WTC11 (cell line): ENCODE measurements around the gene HIBADH. TPM values are rescaled to one million over a fixed set of nuclear protein-coding genes. Genes with fewer than 3 reads are reported as not detected.

ENCODE experiments used
- ATAC-seq: fragments of 200-7000 bp; cut with Tn5 transposase; 2 replicates; pipeline ENCODE4 v1.10.0; 2021; ENCODE audit warnings: mild to moderate bottlenecking, moderate library complexity
- CTCF ChIA-PET: fragments of 300-600 bp; sonication (Branson Sonifier 250); formaldehyde crosslinking; loops from one replicate; lab custom pipeline; 2021; ENCODE audit warnings: antibody characterized with exemption; lab: Charles Lee
- POLR2A ChIA-PET: fragments of 350-600 bp; sonication (Branson Sonifier 250); formaldehyde crosslinking; loops from one replicate; lab custom pipeline; 2021; ENCODE audit warnings: antibody characterized with exemption; lab: Charles Lee
- DNase-seq: peaks from one replicate; pipeline ENCODE4 v3.0.0; 2021; ENCODE audit warnings: low spot score
- H3K27ac Mint-ChIP-seq: 2 replicates; pipeline ENCODE4 v1.8.0; 2021; ENCODE audit warnings: mixed read lengths
- H3K27me3 Mint-ChIP-seq: 2 replicates; pipeline ENCODE4 v1.8.0; 2021; ENCODE audit warnings: low read depth, mild to moderate bottlenecking, moderate library complexity, mixed read lengths
- H3K36me3 Mint-ChIP-seq: 2 replicates; pipeline ENCODE4 v1.8.0; 2021; ENCODE audit warnings: mixed read lengths
- H3K4me1 Mint-ChIP-seq: 2 replicates; pipeline ENCODE4 v1.8.0; 2022; ENCODE audit warnings: mixed read lengths
- H3K4me3 Mint-ChIP-seq: 2 replicates; pipeline ENCODE4 v1.8.0; 2021; ENCODE audit warnings: mild to moderate bottlenecking, moderate library complexity, mixed read lengths
- H3K9me3 Mint-ChIP-seq: 2 replicates; pipeline ENCODE4 v1.8.0; 2021; ENCODE audit warnings: mixed read lengths
- CBFB ChIP-seq: sonication (generic); formaldehyde crosslinking; IDR thresholded peaks from 2 replicates; pipeline ENCODE4 v1.8.1; 2022; ENCODE audit warnings: mild to moderate bottlenecking, low read depth, missing genetic modification reagents
- FOXP1 ChIP-seq: sonication (generic); formaldehyde crosslinking; IDR thresholded peaks from 2 replicates; pipeline ENCODE4 v1.8.0; 2022; ENCODE audit warnings: missing genetic modification reagents, mild to moderate bottlenecking, moderate library complexity, borderline replicate concordance
- GRHL2 ChIP-seq: fragments of 250-450 bp; sonication (Bioruptor Pico); IDR thresholded peaks from 2 replicates; pipeline ENCODE4 v1.8.0; 2022; ENCODE audit warnings: mild to moderate bottlenecking, moderate library complexity; ENCODE audit not compliant: insufficient replicate concordance, severe bottlenecking
- IRF2 ChIP-seq: sonication (generic); formaldehyde crosslinking; IDR thresholded peaks from 2 replicates; pipeline ENCODE4 v1.8.0; 2022; ENCODE audit warnings: low read depth, missing genetic modification reagents, borderline replicate concordance
- KAT7 ChIP-seq: sonication (generic); formaldehyde crosslinking; IDR thresholded peaks from 2 replicates; pipeline ENCODE4 v1.8.1; 2023; ENCODE audit warnings: missing genetic modification reagents, mild to moderate bottlenecking, borderline replicate concordance
- MYBL2 ChIP-seq: sonication (generic); formaldehyde crosslinking; IDR thresholded peaks from 2 replicates; pipeline ENCODE4 v1.8.1; 2023; ENCODE audit warnings: mild to moderate bottlenecking, moderate library complexity, missing genetic modification reagents
- NR2C2 ChIP-seq: sonication (generic); formaldehyde crosslinking; IDR thresholded peaks from 2 replicates; pipeline ENCODE4 v1.8.0; 2022; ENCODE audit warnings: mild to moderate bottlenecking, missing genetic modification reagents
- total RNA-seq: library from RNA; stranded (reverse); gene quantifications from 3 replicates; pipeline ENCODE4 v1.2.3, GENCODE V29; 2021
- TF ChIP-seq, protein P1 (sequence below): fragments of 250-450 bp; sonication (Bioruptor Pico); conservative IDR thresholded peaks from 2 replicates; pipeline ENCODE4 v1.9.0; 2021; ENCODE audit warnings: mild to moderate bottlenecking
- TF ChIP-seq, protein P2 (sequence below): fragments of 250-450 bp; sonication (Bioruptor Pico); IDR thresholded peaks from 2 replicates; pipeline ENCODE4 v1.9.0; 2021; ENCODE audit warnings: mild to moderate bottlenecking
- TF ChIP-seq, protein P3 (sequence below): sonication (generic); formaldehyde crosslinking; IDR thresholded peaks from 2 replicates; pipeline ENCODE4 v1.8.1; 2023; ENCODE audit warnings: mild to moderate bottlenecking, missing genetic modification reagents
- TF ChIP-seq, protein P4 (sequence below): sonication (generic); formaldehyde crosslinking; IDR thresholded peaks from 2 replicates; pipeline ENCODE4 v1.8.0; 2023; ENCODE audit warnings: missing genetic modification reagents
- TF ChIP-seq, protein P5 (sequence below): sonication (generic); formaldehyde crosslinking; IDR thresholded peaks from 2 replicates; pipeline ENCODE4 v1.8.0; 2022; ENCODE audit warnings: missing genetic modification reagents

The HIBADH gene
- total RNA-seq, 1 experiment from 2014 or later = 27.9 TPM

DNA sequence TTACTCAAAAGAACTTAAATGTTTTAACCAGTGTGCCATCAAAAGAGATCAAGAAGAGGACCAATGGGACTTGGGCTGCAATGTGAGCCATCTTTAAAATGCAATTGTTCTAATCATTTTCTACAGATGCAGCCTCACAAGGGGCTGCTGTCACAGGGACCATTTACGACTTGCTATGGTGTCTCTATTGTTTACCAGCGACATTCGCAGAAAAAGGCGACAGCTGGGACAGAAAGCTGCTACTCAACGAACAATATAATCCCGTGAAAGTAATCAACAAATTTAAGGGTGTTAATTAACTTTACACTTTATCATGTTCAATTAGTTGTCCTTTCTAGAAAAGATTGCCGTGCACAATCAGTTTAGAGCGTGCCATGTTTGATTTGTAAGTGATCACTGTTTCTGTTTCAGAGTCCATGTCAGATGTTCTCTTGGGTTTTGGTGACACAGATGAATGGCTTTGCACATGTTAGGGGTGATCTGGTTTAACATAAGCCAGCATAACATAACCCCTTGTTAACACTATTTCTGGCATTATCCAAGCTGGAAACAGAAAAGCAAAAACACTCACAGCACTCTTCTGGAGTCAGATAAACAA, 110.8 kb downstream of the HIBADH start (continued):
- TF ChIP-seq, protein P1, sequence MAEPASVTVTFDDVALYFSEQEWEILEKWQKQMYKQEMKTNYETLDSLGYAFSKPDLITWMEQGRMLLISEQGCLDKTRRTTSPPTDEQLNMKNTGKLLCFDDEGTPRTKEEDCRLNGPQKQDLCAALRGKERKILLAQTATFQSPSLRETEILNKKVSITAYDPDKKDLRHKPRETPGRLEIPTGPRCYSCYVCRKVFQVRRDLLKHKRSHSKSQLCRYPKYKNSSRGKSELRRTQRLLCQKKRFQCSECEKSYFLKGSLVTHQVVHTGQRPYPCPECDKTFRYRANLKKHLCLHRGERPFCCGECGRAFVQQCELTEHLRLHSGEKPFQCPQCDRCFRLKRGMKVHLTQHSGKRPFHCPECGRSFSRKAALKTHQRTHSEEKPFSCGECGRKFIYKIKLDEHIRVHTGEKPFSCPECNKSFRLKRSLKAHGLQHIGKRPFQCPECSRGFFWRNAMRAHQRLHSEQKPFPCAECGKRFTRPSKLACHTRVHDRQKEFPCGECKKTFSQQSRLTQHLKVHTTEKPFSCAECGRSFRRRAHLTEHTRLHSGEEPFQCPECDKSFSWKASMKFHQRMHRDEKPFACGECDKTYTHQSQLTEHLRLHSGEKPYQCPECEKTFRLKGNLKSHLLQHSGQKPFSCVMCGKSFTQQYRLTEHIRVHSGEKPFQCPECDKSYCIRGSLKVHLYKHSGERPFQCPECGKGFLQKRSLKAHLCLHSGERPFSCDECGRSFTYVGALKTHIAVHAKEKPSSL (CRISPR knock-in tag) = no peak
- TF ChIP-seq, protein P2, sequence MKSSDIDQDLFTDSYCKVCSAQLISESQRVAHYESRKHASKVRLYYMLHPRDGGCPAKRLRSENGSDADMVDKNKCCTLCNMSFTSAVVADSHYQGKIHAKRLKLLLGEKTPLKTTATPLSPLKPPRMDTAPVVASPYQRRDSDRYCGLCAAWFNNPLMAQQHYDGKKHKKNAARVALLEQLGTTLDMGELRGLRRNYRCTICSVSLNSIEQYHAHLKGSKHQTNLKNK (CRISPR knock-in tag) = no peak

DNA sequence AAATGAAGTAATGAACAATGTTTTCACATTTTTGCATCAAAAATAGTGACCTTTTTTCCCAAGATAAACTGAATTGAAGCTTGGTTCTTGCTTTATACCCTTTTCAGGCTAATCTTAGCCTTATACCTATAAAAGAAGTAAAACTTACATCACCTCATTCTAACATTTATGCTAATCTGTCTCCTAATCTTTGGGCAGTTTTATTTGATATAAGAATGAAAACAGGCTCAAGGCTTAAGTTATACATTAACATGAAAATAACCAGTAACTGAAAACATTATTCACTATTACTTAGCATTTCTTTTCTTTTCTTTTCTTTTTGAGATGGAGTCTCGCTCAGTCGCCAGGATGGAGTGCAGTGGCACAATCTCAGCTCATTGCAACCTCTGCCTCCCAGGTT, 113.1 kb downstream of the HIBADH start:
- ATAC-seq = no peak
- Mint-ChIP-seq H3K27ac (no peak overlapping the region), H3K27me3 (no peaks in the 10 kb centered on the region), H3K9me3 (no peaks in the 10 kb centered on the region), H3K4me3 (no peak overlapping the region), H3K4me1 (peaks cover 51% of the 10 kb centered on the region), H3K36me3 (no peaks in the 10 kb centered on the region)
- POLR2A ChIA-PET = no interaction called here
- CTCF ChIA-PET = no interaction called here
- TF ChIP-seq NR2C2 (CRISPR knock-in tag) (no peak), IRF2 (CRISPR knock-in tag) (no peak), GRHL2 (CRISPR knock-in tag) (no peak), KAT7 (CRISPR knock-in tag) (no peak), CBFB (CRISPR knock-in tag) (no peak)
- TF ChIP-seq, protein P3, sequence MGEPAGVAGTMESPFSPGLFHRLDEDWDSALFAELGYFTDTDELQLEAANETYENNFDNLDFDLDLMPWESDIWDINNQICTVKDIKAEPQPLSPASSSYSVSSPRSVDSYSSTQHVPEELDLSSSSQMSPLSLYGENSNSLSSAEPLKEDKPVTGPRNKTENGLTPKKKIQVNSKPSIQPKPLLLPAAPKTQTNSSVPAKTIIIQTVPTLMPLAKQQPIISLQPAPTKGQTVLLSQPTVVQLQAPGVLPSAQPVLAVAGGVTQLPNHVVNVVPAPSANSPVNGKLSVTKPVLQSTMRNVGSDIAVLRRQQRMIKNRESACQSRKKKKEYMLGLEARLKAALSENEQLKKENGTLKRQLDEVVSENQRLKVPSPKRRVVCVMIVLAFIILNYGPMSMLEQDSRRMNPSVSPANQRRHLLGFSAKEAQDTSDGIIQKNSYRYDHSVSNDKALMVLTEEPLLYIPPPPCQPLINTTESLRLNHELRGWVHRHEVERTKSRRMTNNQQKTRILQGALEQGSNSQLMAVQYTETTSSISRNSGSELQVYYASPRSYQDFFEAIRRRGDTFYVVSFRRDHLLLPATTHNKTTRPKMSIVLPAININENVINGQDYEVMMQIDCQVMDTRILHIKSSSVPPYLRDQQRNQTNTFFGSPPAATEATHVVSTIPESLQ (CRISPR knock-in tag) = no peak
- TF ChIP-seq, protein P1 (CRISPR knock-in tag) = no peak
- DNase-seq = no peak

DNA sequence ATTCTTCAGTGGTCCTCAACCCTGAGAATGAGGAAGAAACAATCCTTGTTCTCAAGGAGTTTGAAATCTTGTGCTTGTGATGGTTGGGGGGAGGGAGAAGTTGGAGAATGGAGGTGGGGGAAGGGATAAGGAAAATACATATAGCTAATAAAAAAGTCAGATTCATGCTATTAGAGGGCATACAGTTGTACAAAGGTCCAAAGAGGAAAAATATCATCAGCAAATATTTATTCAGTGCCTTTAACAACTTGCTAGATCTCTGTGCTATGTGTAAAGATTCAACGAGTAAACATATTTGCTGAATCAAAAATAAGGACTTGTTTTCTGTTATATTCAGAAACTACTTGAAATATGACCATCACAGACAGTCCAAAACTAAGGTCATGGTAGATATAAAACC, 114.4 kb downstream of the HIBADH start:
- DNase-seq (no peak), ATAC-seq (no peak)
- ChIA-PET POLR2A (no interaction called here), CTCF (no interaction called here)
- Mint-ChIP-seq H3K36me3 (no peaks in the 10 kb centered on the region), H3K4me3 (no peak overlapping the region), H3K27me3 (no peaks in the 10 kb centered on the region), H3K9me3 (no peaks in the 10 kb centered on the region), H3K27ac (no peak overlapping the region), H3K4me1 (peaks cover 45% of the 10 kb centered on the region)
- TF ChIP-seq, protein P4, sequence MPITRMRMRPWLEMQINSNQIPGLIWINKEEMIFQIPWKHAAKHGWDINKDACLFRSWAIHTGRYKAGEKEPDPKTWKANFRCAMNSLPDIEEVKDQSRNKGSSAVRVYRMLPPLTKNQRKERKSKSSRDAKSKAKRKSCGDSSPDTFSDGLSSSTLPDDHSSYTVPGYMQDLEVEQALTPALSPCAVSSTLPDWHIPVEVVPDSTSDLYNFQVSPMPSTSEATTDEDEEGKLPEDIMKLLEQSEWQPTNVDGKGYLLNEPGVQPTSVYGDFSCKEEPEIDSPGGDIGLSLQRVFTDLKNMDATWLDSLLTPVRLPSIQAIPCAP = no peak
- TF ChIP-seq FOXP1 (CRISPR knock-in tag) = no peak
- no peak for TF ChIP-seq MYBL2 (CRISPR knock-in tag)
- TF ChIP-seq, protein P5, sequence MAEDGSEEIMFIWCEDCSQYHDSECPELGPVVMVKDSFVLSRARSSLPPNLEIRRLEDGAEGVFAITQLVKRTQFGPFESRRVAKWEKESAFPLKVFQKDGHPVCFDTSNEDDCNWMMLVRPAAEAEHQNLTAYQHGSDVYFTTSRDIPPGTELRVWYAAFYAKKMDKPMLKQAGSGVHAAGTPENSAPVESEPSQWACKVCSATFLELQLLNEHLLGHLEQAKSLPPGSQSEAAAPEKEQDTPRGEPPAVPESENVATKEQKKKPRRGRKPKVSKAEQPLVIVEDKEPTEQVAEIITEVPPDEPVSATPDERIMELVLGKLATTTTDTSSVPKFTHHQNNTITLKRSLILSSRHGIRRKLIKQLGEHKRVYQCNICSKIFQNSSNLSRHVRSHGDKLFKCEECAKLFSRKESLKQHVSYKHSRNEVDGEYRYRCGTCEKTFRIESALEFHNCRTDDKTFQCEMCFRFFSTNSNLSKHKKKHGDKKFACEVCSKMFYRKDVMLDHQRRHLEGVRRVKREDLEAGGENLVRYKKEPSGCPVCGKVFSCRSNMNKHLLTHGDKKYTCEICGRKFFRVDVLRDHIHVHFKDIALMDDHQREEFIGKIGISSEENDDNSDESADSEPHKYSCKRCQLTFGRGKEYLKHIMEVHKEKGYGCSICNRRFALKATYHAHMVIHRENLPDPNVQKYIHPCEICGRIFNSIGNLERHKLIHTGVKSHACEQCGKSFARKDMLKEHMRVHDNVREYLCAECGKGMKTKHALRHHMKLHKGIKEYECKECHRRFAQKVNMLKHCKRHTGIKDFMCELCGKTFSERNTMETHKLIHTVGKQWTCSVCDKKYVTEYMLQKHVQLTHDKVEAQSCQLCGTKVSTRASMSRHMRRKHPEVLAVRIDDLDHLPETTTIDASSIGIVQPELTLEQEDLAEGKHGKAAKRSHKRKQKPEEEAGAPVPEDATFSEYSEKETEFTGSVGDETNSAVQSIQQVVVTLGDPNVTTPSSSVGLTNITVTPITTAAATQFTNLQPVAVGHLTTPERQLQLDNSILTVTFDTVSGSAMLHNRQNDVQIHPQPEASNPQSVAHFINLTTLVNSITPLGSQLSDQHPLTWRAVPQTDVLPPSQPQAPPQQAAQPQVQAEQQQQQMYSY (CRISPR knock-in tag) = no peak
